ENCODE measurements around the gene LRFN4. TPM values are rescaled to one million over a fixed set of nuclear protein-coding genes. Genes with fewer than 3 reads are reported as not detected.

The LRFN4 gene
- total RNA-seq, 1 experiment from 2014 or later, result 66.7 TPM

- Histone ChIP-seq H3K56ac (ENCODE audit: insufficient read length, low read depth, low read length) (no peak overlapping the region), H2AFZ (ENCODE audit: low read length) (no peak overlapping the region), H3K23ac (ENCODE audit: insufficient read length, low read depth, low read length) (no peak overlapping the region), H3T11ph (ENCODE audit: low read length) (no peak overlapping the region), H3K4me1 (ENCODE audit: insufficient read depth, low read length) (no peaks in the 10 kb centered on the region), H3K79me2 (ENCODE audit: insufficient read depth, low read length) (peaks cover 10% of the 10 kb centered on the region; the same call in 1 of the 2 replicates), H2BK120ac (ENCODE audit: low read depth, low read length, poor library complexity, severe bottlenecking) (no peak overlapping the region), H2BK12ac (ENCODE audit: insufficient read length, low read depth, low read length) (no peak overlapping the region), H3K14ac (ENCODE audit: insufficient read depth, low read length) (no peak overlapping the region), H3K79me1 (ENCODE audit: insufficient read depth, low read depth, low read length, poor library complexity, severe bottlenecking) (peaks cover 7% of the 10 kb centered on the region), H3K18ac (ENCODE audit: insufficient read length, low read depth, low read length) (no peak overlapping the region), H2AK5ac (ENCODE audit: insufficient read length, low read length) (no peak overlapping the region), H3K27ac (ENCODE audit: insufficient read length, low read depth, low read length) (no peak overlapping the region), H4K91ac (ENCODE audit: insufficient read length, low read depth, low read length) (no peak overlapping the region), H4K8ac (replicated peaks; ENCODE audit: insufficient read length, low read depth, low read length) (peak overlapping the region; percentile 27), H3K4me2 (ENCODE audit: insufficient read depth, insufficient read length, low read length) (no peak overlapping the region), H4K20me1 (ENCODE audit: control insufficient read depth, insufficient read depth, insufficient read length) (no peaks in the 10 kb centered on the region), H3K9ac (ENCODE audit: extremely low read depth, insufficient read length, low read length) (no peak overlapping the region), H4K5ac (ENCODE audit: insufficient read length, low read depth, low read length) (no peak overlapping the region), H3K4ac (ENCODE audit: low read depth, low read length) (no peak overlapping the region), H3K27me3 (ENCODE audit: insufficient read depth, low read length) (no peaks in the 10 kb centered on the region), H2BK5ac (ENCODE audit: insufficient read length, low read length) (no peak overlapping the region), H3K9me3 (ENCODE audit: control insufficient read depth, low read depth, low read length) (no peaks in the 10 kb centered on the region), H3K23me2 (ENCODE audit: insufficient read length, low read depth, low read length, poor library complexity, severe bottlenecking) (peaks cover 5% of the 10 kb centered on the region), H2BK15ac (ENCODE audit: low read depth, low read length) (no peak overlapping the region), H2BK20ac (ENCODE audit: low read depth, low read length, poor library complexity, severe bottlenecking) (no peak overlapping the region)
- H3K27ac Mint-ChIP-seq, result peak overlapping the region in 2 of 3 experiments; percentile 19 to 21; a peak in 2 of 7 replicates
- no CpG with 5 or more reads among the region's 4 CpGs for WGBS (ENCODE audit: extremely low coverage, insufficient read length, low lambda C conversion rate)
- no peaks in the 10 kb centered on the region for H3K9me3 Mint-ChIP-seq
- TF ChIP-seq CTCF (conservative IDR thresholded peaks at IDR 0.05), result no peak
- peaks cover 13 to 47% (median 31%) of the 10 kb centered on the region in 3 experiments for H3K36me3 Mint-ChIP-seq (ENCODE audit: insufficient read depth in 1 of 3, low read depth in 3 of 3)
- DNase-seq, result no peak
- peaks cover 14 to 16% of the 10 kb centered on the region in 2 experiments for H3K4me1 Mint-ChIP-seq
- H3K27me3 Mint-ChIP-seq (ENCODE audit: low read depth), result peaks cover 2% of the 10 kb centered on the region; the same call in 1 of the 2 replicates
- H3K4me3 Mint-ChIP-seq, result no peak overlapping the region; a peak in 1 of 5 replicates
These were observed 16.4 kb upstream of the LRFN4 start for GRCh38 chr11:66840317-66841091.

All from H9 (cell line).